GM12878 (cell line): Measurements from ENCODE around the gene NAT9. TPM values are rescaled to one million over a fixed set of nuclear protein-coding genes. Genes with fewer than 3 reads are reported as not detected.

Source experiments
- ATAC-seq: fragments of 200-7000 bp; cut with Tn5 transposase; 3 replicates; pipeline ENCODE4 v1.9.1; 2020; ENCODE audit warnings: mild to moderate bottlenecking, moderate library complexity
- BruUV-seq: library from RNA; stranded (reverse); fragments of 400-500 nt; replicated peaks from 2 replicates; lab custom pipeline; 2021; lab: Mats Ljungman, UMichigan
- CTCF ChIA-PET: fragments of 300-600 bp; sonication (Branson Sonifier 250); formaldehyde crosslinking; extraction: SDS; loops from one replicate; lab custom pipeline; 2021; ENCODE audit warnings: inconsistent platforms; lab: Yijun Ruan, JAX
- POLR2A ChIA-PET: fragments of 350-600 bp; formaldehyde crosslinking; extraction: SDS; loops from one replicate; lab custom pipeline; 2021; ENCODE audit warnings: inconsistent platforms; lab: Charles Lee
- RAD21 ChIA-PET: fragments of 300-600 bp; sonication (Branson Sonifier 250); formaldehyde crosslinking; loops from one replicate; lab custom pipeline; 2023; ENCODE audit warnings: antibody characterized with exemption; ENCODE audit not compliant: unreplicated experiment; lab: Charles Lee
- SMC1A ChIA-PET: fragments of 300-600 bp; sonication (Branson Sonifier 250); formaldehyde crosslinking; loops from one replicate; lab custom pipeline; 2023; ENCODE audit not compliant: unreplicated experiment, uncharacterized antibody; lab: Charles Lee
- DNase-seq: peaks from one replicate; pipeline ENCODE4 v3.0.0-alpha.2; 2011; ENCODE audit warnings: low read depth, low spot score
- FAIRE-seq: peaks from 3 replicates; lab custom pipeline; 2011; peaks lifted over from hg19 to GRCh38; lab: Jason Lieb, UNC
- H2AFZ ChIP-seq: 2 replicates; pipeline ENCODE4 v1.6.0; 2011; ENCODE audit warnings: low read depth, low read length, control low read depth; ENCODE audit not compliant: control insufficient read depth
- H3K27ac ChIP-seq: 2 replicates; pipeline ENCODE4 v1.5.1; 2011; ENCODE audit warnings: control low read depth; ENCODE audit not compliant: control insufficient read depth, insufficient read depth
- H3K27me3 ChIP-seq, 2 experiments: replicated peaks in 1 of 2; 2 replicates each; pipeline versions ENCODE4 v1.6.0 to v1.6.1; 2011; ENCODE audit warnings: low read length in 1 of 2; ENCODE audit not compliant: control insufficient read depth in 2 of 2, insufficient read depth in 2 of 2
- H3K36me3 ChIP-seq, 2 experiments: 2 replicates each; pipeline ENCODE4 v1.5.1; 2011; ENCODE audit warnings: low read length in 1 of 2; ENCODE audit not compliant: control insufficient read depth in 2 of 2, insufficient read depth in 2 of 2
- H3K4me1 ChIP-seq: 2 replicates; pipeline ENCODE4 v1.6.1; 2011; ENCODE audit warnings: mild to moderate bottlenecking, low read length, moderate library complexity, mixed read lengths; ENCODE audit not compliant: control insufficient read depth, insufficient read depth
- H3K4me2 ChIP-seq: 2 replicates; pipeline ENCODE4 v1.6.0; 2011; ENCODE audit warnings: control low read depth; ENCODE audit not compliant: control insufficient read depth, insufficient read depth
- H3K4me3 ChIP-seq: fragments of 200-600 bp; sonication (generic); 2 replicates; pipeline ENCODE4 v1.5.1; 2016
- H3K79me2 ChIP-seq: 2 replicates; pipeline ENCODE4 v1.6.0; 2011; ENCODE audit warnings: low read length; ENCODE audit not compliant: control insufficient read depth, insufficient read depth
- H3K9ac ChIP-seq: 2 replicates; pipeline ENCODE4 v1.8.0; 2011; ENCODE audit warnings: low read length, control low read depth, mixed read lengths; ENCODE audit not compliant: control insufficient read depth, insufficient read depth
- H3K9me3 ChIP-seq: replicated peaks from 3 replicates; pipeline ENCODE4 v1.5.1; 2011; ENCODE audit warnings: mild to moderate bottlenecking, low read length; ENCODE audit not compliant: control insufficient read depth, insufficient read depth
- H4K20me1 ChIP-seq: 2 replicates; pipeline ENCODE4 v1.6.0; 2011; ENCODE audit not compliant: control insufficient read depth, insufficient read depth
- ASH2L ChIP-seq: fragments of 300-600, 200-600 bp; sonication (generic); IDR thresholded peaks from 2 replicates; pipeline ENCODE4 v1.6.1; 2017; ENCODE audit warnings: low read depth, mild to moderate bottlenecking, borderline replicate concordance
- BACH1 ChIP-seq: fragments of 450-650 bp; IDR thresholded peaks from 2 replicates; pipeline ENCODE4 v1.6.1; 2017; ENCODE audit warnings: mild to moderate bottlenecking, borderline replicate concordance
- CEBPB ChIP-seq, 2 experiments: fragments of 150-350 bp in 1 of 2; IDR thresholded peaks; 2 replicates each; pipeline ENCODE4 v1.6.1; 2012 to 2014; ENCODE audit warnings: low read depth in 2 of 2, low read length in 2 of 2, borderline replicate concordance in 1 of 2, inconsistent platforms in 1 of 2
- CUX1 ChIP-seq: IDR thresholded peaks from 2 replicates; pipeline ENCODE4 v1.6.1; 2012; ENCODE audit warnings: improper control_type of control experiment, low read depth, low read length; ENCODE audit not compliant: insufficient replicate concordance
- EP300 ChIP-seq, 2 experiments: fragments of 150-350 bp in 1 of 2; IDR thresholded peaks; 2 replicates each; pipeline ENCODE4 v1.6.1; 2011 to 2012; ENCODE audit warnings: low read depth in 2 of 2, low read length in 2 of 2, borderline replicate concordance in 1 of 2, improper control_type of control experiment in 1 of 2, inconsistent platforms in 1 of 2; ENCODE audit not compliant: control insufficient read depth in 1 of 2
- ESRRA ChIP-seq: IDR thresholded peaks from 2 replicates; pipeline ENCODE4 v1.6.1; 2012; ENCODE audit warnings: mild to moderate bottlenecking, low read length, improper control_type of control experiment
- HCFC1 ChIP-seq: fragments of 150-350 bp; IDR thresholded peaks from 2 replicates; pipeline ENCODE4 v1.6.1; 2014; ENCODE audit warnings: low read length
- MTA3 ChIP-seq: IDR thresholded peaks from 2 replicates; pipeline ENCODE4 v1.6.1; 2012; ENCODE audit warnings: low read length, inconsistent platforms, borderline replicate concordance
- POU2F2 ChIP-seq: IDR thresholded peaks from 3 replicates; pipeline ENCODE4 v1.6.1; 2011; ENCODE audit warnings: low read depth, mild to moderate bottlenecking, low read length, borderline replicate concordance
- SIN3A ChIP-seq: IDR thresholded peaks from 2 replicates; pipeline ENCODE4 v1.6.1; 2012; ENCODE audit warnings: low read depth, low read length, improper control_type of control experiment
- SIX5 ChIP-seq: IDR thresholded peaks from 2 replicates; pipeline ENCODE4 v1.6.1; 2011; ENCODE audit warnings: mild to moderate bottlenecking, low read depth, low read length, moderate library complexity; ENCODE audit not compliant: severe bottlenecking
- SMAD5 ChIP-seq: IDR thresholded peaks from 2 replicates; pipeline ENCODE4 v1.6.1; 2016; ENCODE audit warnings: antibody characterized with exemption, low read depth
- SREBF2 ChIP-seq: IDR thresholded peaks from 2 replicates; pipeline ENCODE4 v1.6.1; 2012; ENCODE audit warnings: mild to moderate bottlenecking, low read length
- USF1 ChIP-seq: IDR thresholded peaks from 2 replicates; pipeline ENCODE4 v1.6.1; 2011; ENCODE audit warnings: borderline replicate concordance, low read depth, mild to moderate bottlenecking, moderate library complexity, mixed read lengths, low read length; ENCODE audit not compliant: insufficient read depth; ENCODE audit errors: extremely low read length
- ZNF24 ChIP-seq: fragments of 450-650 bp; IDR thresholded peaks from 2 replicates; pipeline ENCODE4 v1.6.1; 2017; ENCODE audit warnings: antibody characterized with exemption, mild to moderate bottlenecking
- ZZZ3 ChIP-seq: IDR thresholded peaks from 2 replicates; pipeline ENCODE4 v1.6.1; 2011; ENCODE audit warnings: low read depth; ENCODE audit not compliant: control insufficient read depth, insufficient read length
- WGBS: methylation state at CpG from one replicate; pipeline ENCODE4 v1.1.6; 2016; ENCODE audit warnings: low lambda C conversion rate; ENCODE audit not compliant: insufficient replicate concordance, insufficient coverage; ENCODE audit errors: missing lambda C conversion rate; 5-methylcytosine and 5-hydroxymethylcytosine counted together
- in situ Hi-C: fragments of 300-500 bp; cut with MboI; formaldehyde crosslinking; loops from 9 replicates; pipeline ENCODE4 v1.14.3; 2018; ENCODE audit warnings: mixed read lengths
- intact Hi-C: fragments of 100-400 bp; cut with micrococcal nuclease; formaldehyde crosslinking; loops from one replicate; pipeline ENCODE4 v1.14.2; 2022; ENCODE audit not compliant: unreplicated experiment
- polyA plus RNA-seq, 11 experiments: library from polyadenylated mRNA; depleted of rRNA in 4 of 11; unstranded in 6 of 11; stranded (reverse) in 5 of 11; fragments of >200 nt; fragmentation: Nextera tagmentation in 4 of 11; fragmentation: Illumina TruSeq in 1 of 11; extraction: Ambion mirVana in 4 of 11; extraction: Trizol in 1 of 11; gene quantifications; 1 replicate in 1 of 11; 2 replicates in 10 of 11; pipeline versions ENCODE4 v1.2.1 to v1.2.3, GENCODE V29; 2011 to 2016; ENCODE audit warnings: inconsistent platforms in 2 of 11, missing spikeins in 2 of 11, low read depth in 1 of 11
- total RNA-seq, 4 experiments: library from RNA; depleted of rRNA in 3 of 4; stranded (reverse); fragments of >200 nt in 3 of 4; fragmentation: Illumina TruSeq in 1 of 4; extraction: Trizol in 1 of 4; gene quantifications; 2 replicates each; pipeline versions ENCODE4 v1.2.1 to v1.2.3, GENCODE V29; 2013 to 2021

The NAT9 gene
- total and polyA plus RNA-seq, 10 of the 15 experiments (the other 5 are each of a cell fraction or from before 2014, with no cell fraction given): 3.5 to 45.3 (median 27.3) TPM

- intact Hi-C loops (loop anchor here (2.0 kb wide), 1 partner anchor 35 kb away; no protein-coding TSS in a partner anchor), in situ Hi-C loops (no loop called here)
- Histone ChIP-seq H3K9me3 (no peaks in the 10 kb centered on the region), H3K9ac (no peak overlapping the region), H3K36me3 (no peaks in the 10 kb centered on the region), H2AFZ (no peak overlapping the region), H3K27me3 (no peaks in the 10 kb centered on the region), H3K27ac (no peak overlapping the region), H4K20me1 (no peaks in the 10 kb centered on the region), H3K79me2 (peaks cover 22% of the 10 kb centered on the region), H3K4me2 (no peak overlapping the region), H3K4me1 (peaks cover 26% of the 10 kb centered on the region), H3K4me3 (no peak overlapping the region)
- no peak for FAIRE-seq
- no TSS peak for BruUV-seq
- ChIA-PET SMC1A (interaction anchor here (0.8 to 3.3 kb wide), 13 partner anchors 9 to 901 kb away, joined by 3 to 15 read pairs (median 9); partner anchors contain the start of genes NAT9 and RAB37), CTCF (interaction anchor here (0.6 to 4.5 kb wide), 22 partner anchors 9 to 244 kb away, joined by 3 to 98 read pairs (median 6); partner anchors contain the start of genes FDXR, GRIN2C, NAT9 and RAB37), POLR2A (interaction anchor here (0.8 to 3.1 kb wide), 11 partner anchors 8 to 128 kb away, joined by 3 to 22 read pairs (median 3); partner anchors contain the start of genes NAT9 and RAB37), RAD21 (interaction anchor here (1.2 to 3.0 kb wide), 14 partner anchors 8 to 215 kb away, joined by 4 to 30 read pairs (median 10); partner anchors contain the start of gene RAB37)
- no peak for TF ChIP-seq POU2F2
- no peak for TF ChIP-seq ZZZ3
- TF ChIP-seq EP300 (IDR thresholded peaks at IDR 0.05; ENCODE audit: borderline replicate concordance in 1 of 2, control insufficient read depth in 1 of 2, low read depth in 2 of 2, low read length in 2 of 2): no peak
- no peak for TF ChIP-seq SIN3A
- TF ChIP-seq CUX1: no peak
- no peak for TF ChIP-seq SREBF2
- TF ChIP-seq SIX5: no peak
- TF ChIP-seq MTA3: no peak
- no peak for TF ChIP-seq ESRRA
- no peak for TF ChIP-seq ZNF24
- no peak for TF ChIP-seq BACH1
- no peak for TF ChIP-seq CEBPB (IDR thresholded peaks at IDR 0.05; ENCODE audit: borderline replicate concordance in 1 of 2, low read depth in 2 of 2, low read length in 2 of 2)
- no peak for TF ChIP-seq HCFC1
- TF ChIP-seq USF1: no peak
- TF ChIP-seq ASH2L: no peak
- TF ChIP-seq SMAD5: no peak
- WGBS: 80% methylated on average over 8 of the region's 8 CpGs
- DNase-seq: no peak
- no peak for ATAC-seq
Measured at GRCh38 chr17:74745548-74746177, 30.5 kb downstream of the NAT9 start.
